Breast epithelium (tissue), 4 donors: ENCODE results near the gene CCNE1. TPM values are rescaled to one million over a fixed set of nuclear protein-coding genes. Genes with fewer than 3 reads are reported as not detected.
A peak's percentile ranks its signal among the peaks of the same experiment; 100 is the strongest.

Experiments
- DNase-seq, 2 donors: peaks; one replicate each; pipeline ENCODE4 v3.0.0-alpha.2; 2019; ENCODE audit warnings: low spot score in 2 of 2
- H3K27ac ChIP-seq, 2 donors: fragments of 200-600 bp; sonication (generic) in 1 of 2; one replicate each; pipeline ENCODE4 v1.5.1; 2016 to 2019; ENCODE audit warnings: mild to moderate bottlenecking in 1 of 2
- H3K27me3 ChIP-seq, 2 donors: fragments of 200-600 bp; sonication (generic) in 1 of 2; one replicate each; pipeline versions ENCODE4 v1.5.1 to v1.6.0; 2017 to 2019; ENCODE audit warnings: control low read depth in 1 of 2, mild to moderate bottlenecking in 1 of 2
- H3K36me3 ChIP-seq: fragments of 200-600 bp; one replicate; pipeline ENCODE4 v1.5.1; 2019
- H3K4me1 ChIP-seq, 2 donors: fragments of 200-600 bp; sonication (generic); one replicate each; pipeline ENCODE4 v1.5.1; 2016 to 2019; ENCODE audit warnings: control low read depth in 1 of 2
- H3K4me3 ChIP-seq, 3 donors: fragments of 200-600 bp; sonication (generic); 1 replicate in 2 of 3; 2 replicates in 1 of 3; pipeline ENCODE4 v1.5.1; 2016 to 2019; ENCODE audit warnings: mild to moderate bottlenecking in 3 of 3, moderate library complexity in 2 of 3
- H3K9me3 ChIP-seq, 2 donors: fragments of 200-600 bp; sonication (generic) in 1 of 2; one replicate each; pipeline ENCODE4 v1.5.1; 2016 to 2019; ENCODE audit warnings: control low read depth in 1 of 2
- POLR2A ChIP-seq: fragments of 450-650 bp; IDR thresholded peaks from one replicate; pipeline ENCODE4 v1.6.1; 2016; ENCODE audit warnings: antibody characterized with exemption, mild to moderate bottlenecking, moderate library complexity
- POLR2AphosphoS5 ChIP-seq, 3 donors: sonication (generic); formaldehyde crosslinking; IDR thresholded peaks; one replicate each; pipeline ENCODE4 v1.6.1; 2017; ENCODE audit warnings: antibody characterized with exemption in 3 of 3
- intact Hi-C: fragments of 100-400 bp; cut with DNase I; formaldehyde crosslinking; loops from one replicate; pipeline ENCODE4 v1.15.1; 2023; ENCODE audit warnings: low total_unique reads
- total RNA-seq, 3 donors: library from RNA; depleted of rRNA; stranded (reverse); fragments of >200 nt; gene quantifications; one replicate each; pipeline ENCODE4 v1.1.0, GENCODE V29; 2016
- TF ChIP-seq, protein P1 (sequence below), 3 donors: fragments of 450-650 bp; IDR thresholded peaks; one replicate each; pipeline ENCODE4 v1.5.1; 2016 to 2017; ENCODE audit warnings: antibody characterized with exemption in 3 of 3, mild to moderate bottlenecking in 3 of 3, moderate library complexity in 3 of 3

CCNE1 gene
- total RNA-seq, 3 donors from 2014 or later: 0.33 to 2.1 (median 1.5) TPM

DNA sequence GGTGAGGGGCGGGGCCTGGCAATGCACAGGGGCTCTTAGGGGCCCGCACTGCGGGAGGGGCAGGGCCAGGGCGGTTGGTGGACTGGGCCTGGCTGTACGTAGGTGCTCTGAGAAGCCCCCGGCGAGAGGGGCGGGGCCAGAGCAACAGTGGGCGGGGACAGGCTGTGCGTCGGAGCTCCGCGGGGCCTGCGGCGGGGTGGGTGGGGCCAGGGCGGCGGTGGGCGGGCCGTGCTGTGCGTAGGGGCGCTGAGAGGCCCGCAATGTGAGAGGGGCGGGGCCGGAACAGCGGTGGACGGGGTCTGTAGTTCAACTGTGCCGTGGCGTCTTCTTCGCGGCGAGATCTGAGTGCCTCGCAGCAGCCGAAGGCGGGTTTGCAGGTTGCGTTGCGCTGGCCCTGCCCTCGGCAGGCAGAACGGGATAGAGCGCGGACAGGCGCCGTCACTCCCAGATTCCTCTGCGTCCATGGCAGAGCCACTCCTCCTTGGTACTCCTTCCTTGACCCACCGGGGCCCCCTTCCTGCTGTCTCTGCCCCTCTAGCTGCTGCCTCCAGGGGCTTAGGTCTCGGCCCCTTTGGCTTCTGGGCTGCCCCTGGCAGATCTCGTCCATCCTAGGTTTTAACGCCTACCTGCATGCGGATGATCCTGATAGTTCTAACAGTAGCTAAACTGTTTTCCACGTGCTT is 33.2 kb downstream of the CCNE1 start:
- H3K36me3 ChIP-seq: no peaks in the 10 kb centered on the region
- intact Hi-C loops: no loop called here
- peak overlapping the region; percentile 82 to 91 for H3K27ac ChIP-seq
- H3K9me3 ChIP-seq: no peaks in the 10 kb centered on the region
- TF ChIP-seq POLR2AphosphoS5 (IDR thresholded peaks at IDR 0.05): peak in 2 of 3 donors; percentile 5 to 13
- no peak for TF ChIP-seq POLR2A
- no peaks in the 10 kb centered on the region for H3K4me1 ChIP-seq
- peaks cover 0 to 12% of the 10 kb centered on the region in 2 donors for H3K27me3 ChIP-seq
- H3K4me3 ChIP-seq: peak overlapping the region; percentile 55 to 88 (median 76)
- peak; percentile 91 to 92 for DNase-seq

DNA sequence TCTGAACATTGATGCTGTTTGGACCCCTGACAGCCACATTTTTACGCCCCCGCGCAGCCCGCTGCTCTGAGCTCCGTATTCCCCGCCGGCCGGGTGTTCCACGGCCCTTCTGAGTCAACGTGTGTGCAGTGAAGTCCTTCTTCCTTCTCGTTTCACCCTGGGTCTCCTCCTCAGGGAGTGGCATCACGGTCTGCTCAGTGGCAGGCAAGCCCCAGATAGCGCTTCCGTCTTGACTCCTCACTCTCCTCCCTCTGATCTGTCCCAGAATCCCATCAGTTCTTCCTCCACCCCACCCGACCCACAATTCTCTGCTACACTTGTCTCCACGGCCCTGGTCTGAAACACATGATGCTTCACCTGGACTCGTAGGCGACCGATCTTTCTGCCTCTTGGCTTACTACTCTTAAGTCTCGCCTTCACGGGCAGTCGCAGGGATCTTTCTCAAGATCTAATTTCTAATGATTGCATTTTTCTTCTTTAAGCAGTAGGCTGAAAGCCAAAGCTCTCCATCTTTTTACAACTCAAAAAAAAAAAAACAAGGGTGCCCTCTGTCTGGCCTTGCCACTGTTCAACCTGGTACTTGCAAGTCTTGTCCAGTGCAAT is 33.9 kb downstream of the CCNE1 start:
- intact Hi-C loops: no loop called here
- no peak for TF ChIP-seq POLR2A
- TF ChIP-seq POLR2AphosphoS5 (IDR thresholded peaks at IDR 0.05): peak in 1 of 3 donors; percentile 4
- TF ChIP-seq, protein P1, sequence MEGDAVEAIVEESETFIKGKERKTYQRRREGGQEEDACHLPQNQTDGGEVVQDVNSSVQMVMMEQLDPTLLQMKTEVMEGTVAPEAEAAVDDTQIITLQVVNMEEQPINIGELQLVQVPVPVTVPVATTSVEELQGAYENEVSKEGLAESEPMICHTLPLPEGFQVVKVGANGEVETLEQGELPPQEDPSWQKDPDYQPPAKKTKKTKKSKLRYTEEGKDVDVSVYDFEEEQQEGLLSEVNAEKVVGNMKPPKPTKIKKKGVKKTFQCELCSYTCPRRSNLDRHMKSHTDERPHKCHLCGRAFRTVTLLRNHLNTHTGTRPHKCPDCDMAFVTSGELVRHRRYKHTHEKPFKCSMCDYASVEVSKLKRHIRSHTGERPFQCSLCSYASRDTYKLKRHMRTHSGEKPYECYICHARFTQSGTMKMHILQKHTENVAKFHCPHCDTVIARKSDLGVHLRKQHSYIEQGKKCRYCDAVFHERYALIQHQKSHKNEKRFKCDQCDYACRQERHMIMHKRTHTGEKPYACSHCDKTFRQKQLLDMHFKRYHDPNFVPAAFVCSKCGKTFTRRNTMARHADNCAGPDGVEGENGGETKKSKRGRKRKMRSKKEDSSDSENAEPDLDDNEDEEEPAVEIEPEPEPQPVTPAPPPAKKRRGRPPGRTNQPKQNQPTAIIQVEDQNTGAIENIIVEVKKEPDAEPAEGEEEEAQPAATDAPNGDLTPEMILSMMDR (IDR thresholded peaks at IDR 0.05): no peak
- no peaks in the 10 kb centered on the region for H3K9me3 ChIP-seq
- no peaks in the 10 kb centered on the region for H3K36me3 ChIP-seq
- peak overlapping the region; percentile 55 to 88 (median 76) for H3K4me3 ChIP-seq
- H3K4me1 ChIP-seq: no peaks in the 10 kb centered on the region
- H3K27ac ChIP-seq: peak overlapping the region; percentile 82 to 91
- DNase-seq: no peak
- H3K27me3 ChIP-seq: peaks cover 0 to 9% of the 10 kb centered on the region in 2 donors

DNA sequence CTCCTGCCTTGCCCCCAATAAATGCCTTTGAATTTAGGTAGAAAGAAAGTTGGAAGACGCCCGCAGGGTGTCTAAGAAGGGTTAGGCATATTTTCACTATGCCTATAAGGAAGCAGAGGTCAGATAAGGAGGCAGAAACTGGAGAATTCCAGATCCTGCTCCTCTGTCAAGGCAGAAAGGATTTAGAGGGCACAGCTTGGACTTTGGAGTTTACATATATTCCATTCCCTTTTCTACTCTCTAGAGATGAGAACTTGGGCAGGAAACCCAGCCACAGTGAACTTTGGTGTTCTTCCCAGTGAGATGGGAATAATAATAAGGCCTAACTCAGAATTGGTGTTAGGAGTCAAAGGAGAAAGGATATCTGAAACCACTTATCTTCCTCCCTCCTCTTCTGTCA is 37.4 kb downstream of the CCNE1 start:
- intact Hi-C loops: no loop called here
- Histone ChIP-seq H3K27ac (no peak overlapping the region), H3K36me3 (no peaks in the 10 kb centered on the region), H3K9me3 (no peaks in the 10 kb centered on the region), H3K27me3 (no peaks in the 10 kb centered on the region), H3K4me1 (no peaks in the 10 kb centered on the region), H3K4me3 (no peak overlapping the region)
- no peak for DNase-seq
- no peak for TF ChIP-seq POLR2A
- TF ChIP-seq, protein P1 (IDR thresholded peaks at IDR 0.05): no peak

DNA sequence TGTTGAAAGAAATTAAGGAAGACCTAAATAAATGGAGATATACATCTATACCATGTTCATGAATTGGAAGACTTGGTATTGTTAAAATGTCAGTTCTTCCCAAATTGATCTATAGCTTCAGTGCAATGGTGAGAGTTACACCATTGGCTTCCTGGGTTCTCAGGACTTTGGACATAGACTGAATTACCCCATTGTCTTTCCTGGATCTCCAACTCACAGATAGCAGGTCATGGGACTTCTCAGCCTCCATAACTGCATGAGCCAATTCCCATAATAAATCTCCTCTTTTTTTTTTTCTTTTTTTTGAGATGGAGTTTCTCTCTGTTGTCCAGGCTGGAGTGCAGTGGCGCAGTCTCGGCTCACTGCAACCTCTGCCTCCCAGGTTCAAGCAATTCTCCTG is 38.7 kb downstream of the CCNE1 start:
- Histone ChIP-seq H3K4me3 (no peak overlapping the region), H3K4me1 (no peaks in the 10 kb centered on the region), H3K36me3 (no peaks in the 10 kb centered on the region), H3K27me3 (no peaks in the 10 kb centered on the region), H3K9me3 (no peaks in the 10 kb centered on the region), H3K27ac (no peak overlapping the region)
- intact Hi-C loops: no loop called here
- no peak for DNase-seq
- TF ChIP-seq, protein P1 (IDR thresholded peaks at IDR 0.05): no peak
- TF ChIP-seq POLR2AphosphoS5 (IDR thresholded peaks at IDR 0.05): no peak

DNA sequence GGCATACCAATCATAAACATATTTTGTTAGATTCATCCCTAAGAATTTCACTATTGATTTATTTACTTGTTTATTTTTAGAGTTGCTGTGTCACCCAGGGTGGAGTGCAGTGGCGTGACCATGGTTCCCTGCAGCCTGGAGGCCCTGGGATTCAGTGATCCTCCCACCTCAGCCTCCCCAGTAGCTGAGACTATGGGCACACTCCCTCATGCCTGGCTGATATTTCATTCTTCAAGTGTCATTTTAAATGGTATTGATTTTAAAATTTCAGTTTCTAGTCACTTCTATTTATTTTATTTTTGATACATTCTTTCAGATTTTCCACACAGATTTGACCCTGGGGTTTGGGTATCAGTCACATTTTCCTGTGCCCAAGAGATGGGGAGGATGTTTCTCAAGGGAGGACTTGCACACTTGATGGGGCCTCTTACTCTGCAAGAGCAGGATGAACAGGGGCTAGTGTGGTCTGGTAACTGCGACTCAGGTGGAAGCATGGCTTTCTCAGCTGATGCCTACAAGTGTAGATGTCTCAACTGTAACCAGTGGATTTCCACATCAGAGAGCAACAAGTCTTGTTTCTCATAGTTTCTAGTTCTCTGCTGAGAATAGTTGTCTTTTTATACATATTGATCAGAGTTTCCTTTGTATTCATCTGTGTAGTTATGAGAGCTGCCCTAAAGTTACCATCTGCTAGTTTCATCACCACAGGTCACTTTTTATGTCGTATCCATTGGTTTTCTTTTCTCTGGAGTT is 40.2 kb downstream of the CCNE1 start:
- intact Hi-C loops: no loop called here
- Histone ChIP-seq H3K9me3 (no peaks in the 10 kb centered on the region), H3K27me3 (peaks cover 0 to 3% of the 10 kb centered on the region in 2 donors), H3K4me3 (no peak overlapping the region), H3K4me1 (no peaks in the 10 kb centered on the region), H3K36me3 (no peaks in the 10 kb centered on the region), H3K27ac (no peak overlapping the region)
- no peak for DNase-seq
- no peak for TF ChIP-seq POLR2AphosphoS5 (IDR thresholded peaks at IDR 0.05)
- TF ChIP-seq, protein P1 (IDR thresholded peaks at IDR 0.05): no peak
- no peak for TF ChIP-seq POLR2A
